ENCODE data around the gene CLCN5.

- TF ChIP-seq TAF1 (IDR thresholded peaks at IDR 0.05; ENCODE audit: borderline replicate concordance, low read depth, low read length) (no peak), POLR2AphosphoS5 (IDR thresholded peaks at IDR 0.05; ENCODE audit: low read depth, low read length) (no peak)
Observed at GRCh38 chrX:49925176-49925575, 2.8 kb downstream of the CLCN5 start.
